Caco-2 (cell line): Measurements from ENCODE around the gene CHCHD1. TPM values are rescaled to one million over a fixed set of nuclear protein-coding genes. Genes with fewer than 3 reads are reported as not detected.
A peak's percentile ranks its signal among the peaks of the same experiment; 100 is the strongest.

Source experiments
- BruUV-seq: library from RNA; stranded (reverse); fragments of 400-500 nt; replicated peaks from 2 replicates; lab custom pipeline; 2021; lab: Mats Ljungman, UMichigan
- CTCF ChIA-PET: fragments of 300-600 bp; sonication (Branson Sonifier 250); formaldehyde crosslinking; loops from one replicate; lab custom pipeline; 2022; ENCODE audit warnings: antibody characterized with exemption; lab: Charles Lee
- POLR2A ChIA-PET: fragments of 300-600 bp; sonication (Branson Sonifier 250); formaldehyde crosslinking; loops from one replicate; lab custom pipeline; 2022; ENCODE audit warnings: antibody characterized with exemption; lab: Charles Lee
- DNase-seq, 2 experiments: peaks; one replicate each; pipeline versions ENCODE4 v3.0.0 to v3.0.0-alpha.2; 2020 to 2022
- H3K27me3 ChIP-seq: replicated peaks from 2 replicates; pipeline ENCODE4 v1.6.0; 2011; ENCODE audit warnings: low read length; ENCODE audit not compliant: control insufficient read depth, insufficient read depth
- H3K36me3 ChIP-seq: 2 replicates; pipeline ENCODE4 v1.5.1; 2011; ENCODE audit warnings: low read length; ENCODE audit not compliant: control insufficient read depth, insufficient read depth
- H3K4me1 ChIP-seq: fragments of 250-450 bp; sonication (Bioruptor Pico); 2 replicates; pipeline ENCODE4 v1.5.1; 2020; ENCODE audit warnings: mild to moderate bottlenecking
- H3K4me3 ChIP-seq: 2 replicates; pipeline ENCODE4 v1.5.1; 2011; ENCODE audit warnings: low read depth, mild to moderate bottlenecking, control low read depth, low read length
- H3K9me3 ChIP-seq: fragments of 250-450 bp; sonication (Bioruptor Pico); 2 replicates; pipeline ENCODE4 v1.5.1; 2020; ENCODE audit warnings: mild to moderate bottlenecking, moderate library complexity
- H3K27ac Mint-ChIP-seq: one replicate; pipeline ENCODE4 v1.8.0; 2022; ENCODE audit warnings: mixed read lengths; ENCODE audit not compliant: unreplicated experiment
- H3K27me3 Mint-ChIP-seq: one replicate; pipeline ENCODE4 v1.8.0; 2022; ENCODE audit warnings: mixed read lengths; ENCODE audit not compliant: insufficient read depth, unreplicated experiment
- H3K36me3 Mint-ChIP-seq: one replicate; pipeline ENCODE4 v1.8.0; 2022; ENCODE audit warnings: mild to moderate bottlenecking, mixed read lengths; ENCODE audit not compliant: insufficient read depth, unreplicated experiment
- H3K4me1 Mint-ChIP-seq: one replicate; pipeline ENCODE4 v1.8.0; 2022; ENCODE audit warnings: low read depth, mixed read lengths; ENCODE audit not compliant: unreplicated experiment
- H3K4me3 Mint-ChIP-seq: one replicate; pipeline ENCODE4 v1.8.0; 2022; ENCODE audit warnings: mild to moderate bottlenecking, moderate library complexity, mixed read lengths; ENCODE audit not compliant: unreplicated experiment
- H3K9me3 Mint-ChIP-seq: one replicate; pipeline ENCODE4 v1.8.0; 2022; ENCODE audit warnings: mixed read lengths; ENCODE audit not compliant: unreplicated experiment
- CTCF ChIP-seq, 2 experiments: fragments of 200-600 bp in 1 of 2; IDR thresholded peaks; 1 replicate in 1 of 2; 2 replicates in 1 of 2; pipeline versions ENCODE4 v1.5.1 to v1.8.0; 2011 to 2022; ENCODE audit warnings: antibody characterized with exemption in 1 of 2, control low read depth in 1 of 2, inconsistent platforms in 1 of 2, low read depth in 1 of 2, low read length in 1 of 2, mild to moderate bottlenecking in 1 of 2, moderate library complexity in 1 of 2; ENCODE audit not compliant: insufficient read depth in 1 of 2, severe bottlenecking in 1 of 2, unreplicated experiment in 1 of 2
- intact Hi-C: fragments of 100-400 bp; cut with micrococcal nuclease; formaldehyde crosslinking; loops from one replicate; pipeline ENCODE4 v1.10.0; 2022; ENCODE audit not compliant: unreplicated experiment
- total RNA-seq: library from RNA; stranded (reverse); gene quantifications from 2 replicates; pipeline ENCODE4 v1.2.3, GENCODE V29; 2022

CHCHD1 gene
- total RNA-seq, 1 experiment from 2014 or later: 44.1 TPM

GRCh38 chr10:73814896-73815718 is 33.3 kb downstream of the CHCHD1 start:
- intact Hi-C loops: no loop called here
- Mint-ChIP-seq H3K27ac (no peak overlapping the region), H3K4me3 (no peak overlapping the region), H3K27me3 (no peaks in the 10 kb centered on the region), H3K9me3 (no peaks in the 10 kb centered on the region), H3K36me3 (peaks cover 71% of the 10 kb centered on the region), H3K4me1 (no peaks in the 10 kb centered on the region)
- Histone ChIP-seq H3K27me3 (no peaks in the 10 kb centered on the region), H3K9me3 (no peaks in the 10 kb centered on the region), H3K4me3 (no peak overlapping the region), H3K4me1 (no peaks in the 10 kb centered on the region), H3K36me3 (no peaks in the 10 kb centered on the region; the same call in 1 of the 2 replicates)
- DNase-seq: peak in 1 of 2 experiments; percentile 30
- no TSS peak for BruUV-seq
- peak; percentile 32 to 37 for TF ChIP-seq CTCF (IDR thresholded peaks at IDR 0.05; ENCODE audit: insufficient read depth in 1 of 2, low read depth in 1 of 2, low read length in 1 of 2, severe bottlenecking in 1 of 2, unreplicated experiment in 1 of 2)
- CTCF ChIA-PET: interaction anchor here (1.3 kb wide), 1 partner anchor 14 kb away, joined by 4 read pairs; no protein-coding TSS in a partner anchor
- POLR2A ChIA-PET: no interaction called here

- no peak for DNase-seq
- H3K4me3 Mint-ChIP-seq: no peak overlapping the region
- Histone ChIP-seq H3K9me3 (no peaks in the 10 kb centered on the region), H3K4me1 (no peaks in the 10 kb centered on the region), H3K36me3 (no peaks in the 10 kb centered on the region; the same call in 1 of the 2 replicates), H3K27me3 (no peaks in the 10 kb centered on the region), H3K4me3 (no peak overlapping the region)
- no peaks in the 10 kb centered on the region for H3K9me3 Mint-ChIP-seq
- CTCF ChIA-PET: no interaction called here
- H3K27me3 Mint-ChIP-seq: no peaks in the 10 kb centered on the region
- no peak for TF ChIP-seq CTCF (IDR thresholded peaks at IDR 0.05; ENCODE audit: insufficient read depth in 1 of 2, low read depth in 1 of 2, low read length in 1 of 2, severe bottlenecking in 1 of 2, unreplicated experiment in 1 of 2)
- H3K4me1 Mint-ChIP-seq: no peaks in the 10 kb centered on the region
- no TSS peak for BruUV-seq
- H3K27ac Mint-ChIP-seq: no peak overlapping the region
- POLR2A ChIA-PET: no interaction called here
- peaks cover 72% of the 10 kb centered on the region for H3K36me3 Mint-ChIP-seq
- intact Hi-C loops: no loop called here
These were observed 33.8 kb downstream of the CHCHD1 start for GRCh38 chr10:73815719-73816030.

- BruUV-seq: no TSS peak
- Histone ChIP-seq H3K4me3 (no peak overlapping the region), H3K4me1 (no peaks in the 10 kb centered on the region), H3K27me3 (no peaks in the 10 kb centered on the region), H3K36me3 (peaks cover 2% of the 10 kb centered on the region), H3K9me3 (no peaks in the 10 kb centered on the region)
- Mint-ChIP-seq H3K27me3 (no peaks in the 10 kb centered on the region), H3K27ac (no peak overlapping the region), H3K9me3 (no peaks in the 10 kb centered on the region), H3K4me1 (no peaks in the 10 kb centered on the region), H3K36me3 (peaks cover 72% of the 10 kb centered on the region), H3K4me3 (no peak overlapping the region)
- CTCF ChIA-PET: interaction anchor here (0.6 kb wide), 2 partner anchors 60 to 242 kb away, joined by 3 to 5 read pairs; no protein-coding TSS in a partner anchor
- DNase-seq: no peak
- TF ChIP-seq CTCF (IDR thresholded peaks at IDR 0.05; ENCODE audit: insufficient read depth in 1 of 2, low read depth in 1 of 2, low read length in 1 of 2, severe bottlenecking in 1 of 2, unreplicated experiment in 1 of 2): no peak
- POLR2A ChIA-PET: no interaction called here
- intact Hi-C loops: no loop called here
These were observed 35.3 kb downstream of the CHCHD1 start for GRCh38 chr10:73816917-73817729.
